Ammon's horn (tissue), 1 donor: Measurements from ENCODE around the gene RNF121.
A peak's percentile ranks its signal among the peaks of the same experiment; 100 is the strongest.

Experiments used
- DNase-seq: peaks from one replicate; pipeline ENCODE4 v3.0.0-alpha.2; 2016; ENCODE audit warnings: low spot score

Gene RNF121

DNA sequence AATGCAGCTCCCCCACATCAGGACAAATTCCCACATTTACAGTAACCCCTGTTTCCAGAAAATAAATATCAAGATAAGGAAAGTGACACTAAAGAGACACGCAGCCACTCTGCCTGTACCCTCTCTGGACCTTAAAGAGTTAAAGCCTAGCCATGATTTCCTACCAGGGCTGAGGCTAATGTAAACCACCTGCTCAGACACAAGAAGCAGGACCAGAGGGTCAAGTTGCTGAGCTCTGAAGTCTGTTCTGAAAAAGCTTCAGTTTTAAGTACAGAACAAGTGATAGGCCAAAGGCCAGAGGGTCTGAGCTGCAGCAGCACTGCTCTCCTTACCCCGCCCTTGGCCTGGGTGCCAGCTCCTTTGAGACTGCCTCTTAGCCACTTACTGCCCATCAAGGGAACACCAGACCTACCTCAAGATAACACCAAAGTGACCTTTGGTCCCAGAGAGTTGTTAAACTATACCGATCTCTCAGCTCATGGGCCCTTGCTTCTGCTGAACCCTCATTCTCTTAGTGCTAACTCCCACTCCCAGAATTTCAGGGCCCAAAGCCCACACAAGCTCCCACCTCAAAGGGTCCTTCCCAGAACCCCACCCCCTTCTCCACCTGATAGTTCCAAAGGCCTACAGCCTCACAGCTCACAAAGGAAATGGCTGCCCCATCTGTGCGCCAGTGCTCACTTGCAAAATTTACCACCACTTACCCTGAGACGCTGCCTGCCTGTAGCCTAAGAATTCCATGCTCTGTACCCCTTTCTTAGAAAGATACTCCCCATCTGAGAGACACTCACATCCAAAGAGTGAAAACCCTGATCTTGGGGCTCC lies 110.4 kb downstream of the RNF121 start:
- peak; percentile 27 for DNase-seq

DNA sequence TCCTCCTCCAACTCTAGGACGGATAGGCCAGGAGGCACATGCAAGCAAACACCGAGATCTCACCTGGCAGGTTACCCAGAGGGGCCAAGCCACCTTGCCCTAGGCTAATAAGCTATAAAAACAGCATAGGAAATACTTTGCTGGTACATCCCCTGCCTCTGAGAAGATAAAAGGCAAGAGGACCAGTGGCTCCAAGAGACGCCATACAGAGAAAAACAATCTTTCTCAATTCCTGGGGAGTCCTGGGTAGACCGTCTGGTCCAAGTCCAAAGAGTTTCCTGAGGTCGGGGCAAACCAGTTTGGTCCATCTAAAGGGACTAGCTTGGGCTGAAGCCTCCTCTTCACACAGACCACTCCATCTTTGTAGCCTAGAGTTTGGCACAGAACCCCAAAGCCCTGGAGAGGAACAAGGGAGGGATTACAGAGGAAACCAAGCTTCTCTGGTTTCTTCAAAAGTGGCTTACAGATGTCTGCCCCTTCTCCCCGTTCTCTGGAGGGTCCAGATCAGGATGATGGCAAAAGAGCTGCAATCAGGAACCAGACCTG lies 111.1 kb downstream of the RNF121 start:
- peak; percentile 21 for DNase-seq

DNA sequence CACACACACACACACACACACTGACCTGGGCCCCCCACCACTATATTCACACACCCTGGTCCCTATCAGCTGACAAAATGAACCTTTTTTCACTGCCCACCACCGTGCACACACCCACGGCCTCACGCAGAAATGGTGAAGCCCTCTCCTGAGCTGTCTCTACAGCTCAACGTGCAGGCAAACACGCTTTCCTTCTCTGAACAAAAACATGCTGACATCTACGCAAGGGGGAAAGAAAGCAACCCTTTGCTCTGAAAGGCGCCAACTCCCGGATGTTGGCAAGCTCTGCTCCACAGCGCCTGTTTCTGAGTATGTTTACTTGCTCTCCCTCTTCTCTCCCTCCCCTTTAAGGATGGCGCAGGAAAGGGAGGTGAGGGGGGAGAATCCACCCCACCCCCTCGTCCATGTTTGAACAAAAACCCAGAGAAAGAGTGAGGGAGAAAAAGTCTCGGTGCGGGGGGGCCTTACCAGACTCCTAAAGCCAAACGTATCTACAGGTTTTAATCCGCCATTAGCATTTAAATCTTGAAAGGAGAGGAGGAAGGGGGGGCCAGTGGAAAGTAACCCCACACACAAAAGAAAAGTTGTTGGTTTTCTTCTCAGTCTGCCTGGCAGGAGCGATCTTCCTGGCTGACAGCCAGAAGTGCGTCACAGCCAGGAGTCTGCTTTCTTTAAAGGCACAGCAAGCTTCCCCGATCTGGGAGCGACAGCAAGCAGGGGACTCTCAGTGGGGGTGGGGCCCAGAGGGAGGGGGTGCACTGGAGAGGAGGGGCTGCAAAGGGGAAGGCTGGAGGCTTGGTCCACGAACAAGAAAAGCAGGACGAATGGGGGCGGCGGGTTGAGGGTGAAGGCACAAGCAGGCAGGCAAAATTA lies 111.9 kb downstream of the RNF121 start:
- peak; percentile 95 for DNase-seq

DNA sequence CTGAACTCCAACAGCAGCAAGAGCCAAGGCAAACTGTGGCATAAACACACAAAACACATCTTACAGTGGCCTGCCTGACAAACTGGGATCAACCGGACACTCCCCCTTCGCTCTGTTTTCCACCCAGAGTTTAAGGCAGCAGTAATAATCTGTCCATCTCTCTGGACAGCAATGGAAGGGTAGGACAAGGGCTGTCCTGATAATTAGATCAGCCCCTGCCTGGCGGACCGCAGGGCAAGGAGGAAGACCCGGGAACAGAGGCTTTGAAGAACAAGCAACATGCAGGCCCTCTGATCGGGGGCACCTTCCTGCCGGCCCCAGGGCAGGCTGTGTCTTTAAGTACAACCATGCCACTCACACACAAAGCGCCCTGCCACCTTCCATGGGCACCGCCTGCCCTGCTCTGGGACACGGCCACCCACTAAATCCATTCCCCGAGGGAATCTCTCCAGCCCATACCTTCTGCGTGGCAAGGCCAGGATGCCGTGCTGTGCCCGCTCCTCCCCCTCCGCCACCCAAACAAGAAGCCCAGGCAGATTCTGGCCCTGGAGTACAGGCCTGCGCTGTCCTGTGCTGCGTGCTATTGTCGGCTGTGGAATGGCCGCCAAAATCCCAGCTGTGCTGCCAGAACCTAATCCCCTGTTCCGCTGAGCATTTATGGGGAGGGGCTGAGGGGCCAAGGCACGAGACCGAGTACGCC lies 112.7 kb downstream of the RNF121 start:
- DNase-seq: peak; percentile 91

GRCh38 chr11:72042064-72042745 lies 113.4 kb downstream of the RNF121 start:
- DNase-seq: no peak

- DNase-seq: peak; percentile 26
Measured at GRCh38 chr11:72045849-72046248, 117.0 kb downstream of the RNF121 start.
